GM19468 (cell line): ENCODE measurements around the gene NFKBIB.
"Not testable (repeated sequence)": the region's sequence is repeated elsewhere in the genome, so short reads cannot be mapped to it uniquely, and the experiment has no call there.

ENCODE experiments used
- ATAC-seq: cut with Tn5 transposase; IDR thresholded peaks from one replicate; pipeline ENCODE4 v1.9.1; 2021; ENCODE audit warnings: mild to moderate bottlenecking, moderate library complexity, moderate number of reproducible peaks; ENCODE audit not compliant: unreplicated experiment; ENCODE audit errors: extremely low read depth

The NFKBIB gene

DNA sequence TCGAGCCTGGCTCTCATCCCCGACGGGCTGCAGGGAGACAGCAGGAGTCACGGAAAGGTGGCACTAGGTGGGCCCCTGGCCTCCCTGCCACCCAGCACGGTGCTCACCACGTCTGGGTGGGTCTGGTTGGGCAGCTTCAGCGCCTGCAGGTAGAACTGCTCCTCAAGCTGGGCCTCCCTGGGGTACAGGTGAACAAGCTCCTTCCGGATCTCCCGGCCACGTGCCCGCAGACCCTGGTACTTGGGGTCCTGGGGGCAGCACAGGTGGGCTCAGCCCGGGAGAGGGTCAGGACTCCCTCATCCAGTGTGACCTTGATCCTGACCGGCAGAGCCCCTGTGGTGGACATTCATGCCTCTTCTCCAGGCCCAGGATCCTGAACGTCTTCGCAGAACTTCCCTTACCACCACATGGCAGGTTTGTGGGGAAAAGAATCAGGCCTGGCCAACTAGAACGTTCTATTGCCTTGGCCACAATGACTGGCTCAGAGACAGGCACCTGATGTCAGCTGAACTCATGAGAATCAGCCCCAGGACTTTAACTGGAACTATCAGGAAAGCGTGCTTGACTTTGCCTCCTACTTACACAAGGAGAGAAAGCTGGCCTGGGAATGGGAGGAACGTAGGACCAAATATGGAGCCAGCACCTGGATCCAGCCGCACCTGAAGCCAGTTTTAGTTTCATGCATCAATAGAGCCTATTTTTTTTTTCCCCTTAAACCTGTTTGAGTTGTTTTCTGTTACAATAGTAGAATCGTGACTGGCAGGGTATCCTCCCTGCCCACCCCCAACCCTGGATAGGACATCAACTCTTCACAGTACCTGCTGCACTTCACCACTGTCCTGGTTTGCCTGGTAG, 21.9 kb downstream of the NFKBIB start:
- no peak for ATAC-seq

DNA sequence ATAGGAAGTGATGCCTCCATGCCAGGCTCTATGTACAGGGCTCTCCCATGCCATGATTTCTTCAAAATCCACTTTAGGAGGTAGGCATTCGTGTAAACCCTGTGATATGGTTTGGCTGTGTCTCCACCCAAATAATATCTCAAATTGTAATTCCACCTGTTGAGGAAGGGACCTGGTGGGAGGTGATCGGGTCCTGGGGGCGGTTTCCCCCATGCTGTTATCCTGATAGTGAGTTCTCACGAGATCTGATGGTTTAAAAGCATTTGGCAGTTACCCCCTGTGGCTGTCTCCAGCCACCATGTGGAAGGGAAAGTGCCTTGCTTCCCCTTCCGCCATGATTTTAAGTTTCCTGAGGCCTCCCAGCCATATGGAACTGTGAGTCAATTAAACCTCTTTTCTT, 22.7 kb downstream of the NFKBIB start:
- ATAC-seq: no peak

DNA sequence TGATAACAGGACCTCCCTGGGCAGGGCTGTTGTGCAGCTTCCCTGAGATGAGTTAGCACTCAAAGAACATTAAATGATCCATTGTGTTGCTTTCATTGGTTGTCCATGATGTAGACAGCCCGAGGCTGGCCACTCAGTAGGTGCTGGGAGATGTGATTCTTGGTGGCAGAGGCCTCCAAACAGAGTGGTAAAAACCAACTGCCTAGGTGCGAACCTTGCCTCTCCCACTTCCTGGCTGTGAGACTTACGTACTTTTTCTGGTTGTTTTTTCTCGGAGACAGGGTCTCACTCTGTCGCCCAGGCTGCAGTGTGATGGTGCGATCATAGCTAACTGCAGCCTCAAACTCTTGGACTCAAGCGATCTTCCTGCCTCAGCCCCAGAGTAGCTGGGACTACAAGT, 24.6 kb downstream of the NFKBIB start:
- no peak for ATAC-seq

DNA sequence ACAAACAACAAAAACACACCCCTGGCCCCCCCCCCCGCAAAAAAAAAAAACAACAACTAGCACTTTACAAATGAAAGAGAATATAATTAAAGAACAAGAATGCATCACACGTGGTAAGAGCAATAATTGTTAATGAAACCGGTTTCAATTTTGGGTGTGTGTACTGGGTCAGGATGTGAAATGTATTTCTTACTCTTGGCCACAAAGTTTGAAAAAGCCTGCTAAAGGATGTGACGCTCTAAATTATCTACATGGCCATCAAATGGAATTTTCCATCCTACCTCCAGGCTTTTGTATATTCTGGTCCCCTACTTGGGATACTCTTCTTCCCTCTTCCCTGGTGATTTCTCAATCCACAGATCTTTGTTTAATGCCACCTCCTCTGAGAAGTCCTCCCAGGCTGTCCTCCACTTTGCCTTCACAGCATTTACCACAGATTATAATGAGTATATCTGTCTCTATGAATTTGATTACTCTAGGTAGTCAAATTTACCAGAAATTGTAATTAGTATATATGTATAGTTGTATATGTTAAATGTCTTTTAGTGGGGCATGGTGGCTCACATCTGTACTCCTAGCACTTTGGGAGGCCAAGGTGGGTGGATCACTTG, 28.7 kb downstream of the NFKBIB start:
- ATAC-seq: no peak

DNA sequence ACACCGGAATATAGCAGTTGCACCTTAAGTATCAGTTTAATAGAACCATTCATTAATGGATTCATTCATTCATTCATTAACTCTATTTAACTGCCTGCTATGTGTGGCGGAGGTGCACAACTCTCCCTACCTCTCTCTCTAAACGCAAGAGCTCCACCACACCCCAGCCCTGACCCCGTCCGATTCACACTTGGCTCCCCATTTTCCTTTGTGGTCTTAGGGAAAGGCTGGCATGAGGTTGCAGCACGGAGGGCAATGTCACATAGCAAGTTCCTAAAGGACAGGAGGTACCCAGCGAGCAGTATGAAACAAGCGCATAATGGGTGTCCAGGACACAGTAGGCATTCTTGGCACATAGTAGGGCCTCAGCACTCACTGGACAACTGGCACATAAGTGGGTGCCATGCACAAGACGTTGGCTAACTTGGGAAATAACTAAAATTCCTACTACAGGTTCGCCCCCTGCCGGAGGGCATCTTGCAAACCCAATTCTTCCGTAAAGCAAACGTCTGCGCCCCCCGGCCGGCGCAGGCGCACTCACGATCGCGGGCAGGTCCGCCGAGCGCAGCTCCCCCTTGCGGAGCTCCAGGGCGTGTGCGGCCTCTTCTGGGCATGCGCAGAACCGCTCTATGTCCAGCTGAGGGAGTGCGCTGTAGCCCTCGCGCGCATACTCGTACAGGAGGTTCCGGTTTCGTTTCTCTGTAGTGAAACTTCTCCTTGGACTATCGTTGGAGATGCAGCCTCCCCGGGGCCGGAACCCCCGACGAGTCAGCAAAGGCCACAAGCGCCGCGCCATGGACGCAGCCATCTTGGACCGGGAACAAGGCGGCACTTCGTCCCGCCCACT, 30.4 kb downstream of the NFKBIB start, which contains the start of gene SARS2:
Gene SARS2, minus strand, starts transcription at position 835 of the 847 bp plus-strand sequence. Its CDS starts 27 bp downstream, at position 808.
- peak; percentile 55 for ATAC-seq

DNA sequence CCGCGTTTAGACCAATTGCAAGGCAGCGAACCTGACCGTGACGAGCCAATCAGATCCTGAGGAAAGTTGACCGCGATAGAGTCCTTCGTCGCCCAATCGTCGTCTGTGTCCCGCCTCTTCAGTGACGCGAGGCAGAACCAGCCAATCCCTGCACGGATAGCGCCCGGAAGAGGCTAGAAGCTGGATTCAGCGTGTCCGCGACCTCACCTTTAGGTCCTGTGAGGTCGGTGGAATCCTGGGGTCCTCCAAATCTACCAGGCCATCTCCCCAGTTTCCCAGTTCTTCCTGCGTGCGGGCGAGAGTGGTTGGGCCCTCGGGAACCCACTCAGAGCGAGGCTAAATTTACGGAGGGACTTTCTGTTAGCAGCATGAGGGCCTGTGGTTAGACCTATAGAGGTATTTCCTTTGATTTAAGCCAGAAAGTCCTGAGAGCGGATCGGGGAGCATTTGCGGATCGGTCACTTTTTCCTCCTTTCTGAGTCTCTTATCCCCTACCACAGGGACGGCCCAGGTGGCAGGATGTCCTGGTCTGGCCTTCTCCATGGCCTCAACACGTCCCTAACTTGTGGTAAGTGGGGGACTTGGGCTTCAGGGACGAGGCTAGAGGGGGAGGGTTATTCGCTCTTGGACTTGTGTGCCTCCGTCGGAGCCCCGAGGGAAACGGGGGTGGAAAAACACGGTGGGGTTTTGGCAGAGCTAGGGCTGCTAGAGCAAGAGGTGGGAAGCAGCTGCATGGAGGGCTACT, 31.2 kb downstream of the NFKBIB start, which contains the start of gene MRPS12:
Gene MRPS12, plus strand, starts transcription at position 169 of the 745 bp plus-strand sequence. Its CDS starts 351 bp downstream, at position 520.
- peak; percentile 84 for ATAC-seq

DNA sequence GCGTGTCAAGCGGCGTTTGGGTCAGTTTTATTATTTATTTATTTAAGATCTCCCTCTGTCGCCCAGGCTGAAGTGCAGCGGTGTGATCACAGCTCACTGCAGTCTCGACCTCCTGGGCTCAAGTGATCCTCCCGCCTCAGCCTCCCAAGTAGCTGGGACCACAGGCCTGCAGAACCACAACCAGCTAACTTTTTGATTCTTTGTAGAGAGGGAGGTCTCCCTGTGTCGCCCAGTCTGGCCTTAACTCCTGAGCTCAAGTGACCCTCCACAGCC, 31.7 kb downstream of the NFKBIB start:
- no peak for ATAC-seq

DNA sequence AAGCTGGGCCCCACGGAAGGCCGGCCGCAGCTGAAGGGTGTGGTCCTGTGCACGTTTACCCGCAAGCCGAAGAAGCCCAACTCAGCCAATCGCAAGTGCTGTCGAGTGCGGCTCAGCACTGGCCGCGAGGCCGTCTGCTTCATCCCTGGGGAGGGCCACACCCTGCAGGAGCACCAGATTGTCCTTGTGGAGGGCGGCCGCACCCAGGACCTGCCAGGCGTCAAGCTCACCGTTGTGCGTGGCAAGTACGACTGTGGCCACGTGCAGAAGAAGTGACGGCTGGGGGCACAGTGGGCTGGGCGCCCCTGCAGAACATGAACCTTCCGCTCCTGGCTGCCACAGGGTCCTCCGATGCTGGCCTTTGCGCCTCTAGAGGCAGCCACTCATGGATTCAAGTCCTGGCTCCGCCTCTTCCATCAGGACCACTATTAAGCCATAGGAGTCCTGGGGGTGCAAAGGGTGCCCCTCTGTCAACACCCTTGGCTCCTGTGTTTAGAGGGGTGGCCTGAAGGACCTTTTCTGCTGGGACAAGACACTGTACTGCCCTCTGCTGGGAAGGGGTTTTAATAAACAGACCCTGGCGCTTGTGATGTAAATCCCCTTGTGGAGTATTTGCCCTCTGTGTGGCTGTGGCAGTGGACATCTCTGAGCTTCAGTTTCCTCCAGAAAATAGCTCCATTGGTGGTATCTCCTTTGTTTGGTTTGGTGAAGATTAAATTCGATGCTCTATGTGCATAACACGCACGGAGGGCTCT, 32.8 kb downstream of the NFKBIB start:
- ATAC-seq: no peak

DNA sequence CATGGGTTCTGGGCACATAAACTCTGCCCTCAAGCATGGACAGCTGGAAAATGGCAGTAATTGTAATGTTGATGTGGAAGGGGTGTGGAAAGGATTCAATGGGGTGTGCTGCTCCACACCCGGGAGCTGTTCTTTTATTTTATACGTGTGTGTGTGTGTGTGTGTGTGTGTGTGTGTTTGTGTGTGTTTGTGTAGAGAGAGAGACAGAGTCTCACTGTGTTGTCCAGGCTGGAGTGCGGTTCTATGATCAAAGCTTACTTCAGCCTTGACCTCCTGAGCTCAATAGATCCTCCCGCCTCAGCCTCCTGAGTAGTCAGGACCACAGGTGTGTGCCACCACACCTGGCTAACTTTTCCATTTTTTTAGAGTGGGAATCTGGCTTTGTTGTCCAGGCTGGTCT, 33.8 kb downstream of the NFKBIB start:
- no peak for ATAC-seq

DNA sequence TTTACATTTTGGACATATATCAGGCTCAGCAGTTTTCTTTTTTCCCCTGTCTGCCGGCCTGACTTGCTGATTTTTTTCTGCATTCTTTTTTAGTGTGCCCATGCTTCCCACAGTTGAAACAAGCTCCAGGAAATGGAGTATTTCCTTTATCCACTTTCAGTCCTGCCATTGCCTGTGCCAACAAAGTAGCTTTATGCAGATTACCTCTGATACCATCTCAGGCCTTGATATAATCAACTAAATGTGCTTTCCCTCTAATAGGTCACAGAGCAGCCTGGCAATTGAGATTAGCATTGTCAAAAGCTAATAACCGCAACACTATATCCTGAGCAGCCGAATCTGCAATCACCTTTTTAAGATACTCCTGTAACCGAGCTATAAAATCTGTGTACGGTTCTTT, 40.2 kb downstream of the NFKBIB start:
- ATAC-seq: no peak

DNA sequence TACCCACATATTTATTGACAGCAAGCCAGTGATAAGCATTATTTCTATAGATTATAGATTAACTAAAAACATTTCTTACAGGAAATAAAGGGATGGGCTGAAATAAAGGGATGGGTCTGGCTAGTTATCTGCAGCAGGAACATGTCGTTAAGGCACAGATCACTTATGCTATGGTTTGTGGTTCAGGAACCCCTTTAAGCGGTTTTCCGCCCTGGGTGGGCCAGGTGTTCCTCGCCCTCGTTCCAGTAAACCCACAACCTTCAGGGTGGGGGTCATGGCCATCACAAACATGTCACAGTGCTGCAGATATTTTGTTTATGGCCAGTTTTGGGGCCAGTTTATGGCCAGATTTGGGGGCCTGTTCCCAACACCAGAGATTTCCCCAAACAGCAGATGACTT, 41.7 kb downstream of the NFKBIB start:
- not testable (repeated sequence) for ATAC-seq

DNA sequence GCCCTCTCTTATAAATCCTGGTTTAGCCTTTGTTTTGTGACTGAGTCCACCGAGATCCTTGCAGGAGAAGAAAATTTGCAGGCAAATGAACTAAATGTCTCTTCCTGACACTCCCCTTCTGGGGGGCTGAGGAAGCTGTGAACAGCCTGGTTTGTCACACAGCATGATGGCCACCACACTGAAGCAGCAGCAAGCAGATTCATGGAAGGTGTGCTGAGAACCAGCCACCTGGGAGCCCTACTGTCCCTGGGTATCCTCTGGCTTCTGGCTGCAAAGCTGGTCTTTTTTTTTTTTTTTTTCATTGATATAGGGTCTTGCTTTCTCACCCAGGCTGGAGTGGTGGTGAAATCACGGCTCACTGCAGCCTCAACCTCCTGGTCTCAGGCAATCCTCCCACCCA, 42.2 kb downstream of the NFKBIB start:
- ATAC-seq: no peak

DNA sequence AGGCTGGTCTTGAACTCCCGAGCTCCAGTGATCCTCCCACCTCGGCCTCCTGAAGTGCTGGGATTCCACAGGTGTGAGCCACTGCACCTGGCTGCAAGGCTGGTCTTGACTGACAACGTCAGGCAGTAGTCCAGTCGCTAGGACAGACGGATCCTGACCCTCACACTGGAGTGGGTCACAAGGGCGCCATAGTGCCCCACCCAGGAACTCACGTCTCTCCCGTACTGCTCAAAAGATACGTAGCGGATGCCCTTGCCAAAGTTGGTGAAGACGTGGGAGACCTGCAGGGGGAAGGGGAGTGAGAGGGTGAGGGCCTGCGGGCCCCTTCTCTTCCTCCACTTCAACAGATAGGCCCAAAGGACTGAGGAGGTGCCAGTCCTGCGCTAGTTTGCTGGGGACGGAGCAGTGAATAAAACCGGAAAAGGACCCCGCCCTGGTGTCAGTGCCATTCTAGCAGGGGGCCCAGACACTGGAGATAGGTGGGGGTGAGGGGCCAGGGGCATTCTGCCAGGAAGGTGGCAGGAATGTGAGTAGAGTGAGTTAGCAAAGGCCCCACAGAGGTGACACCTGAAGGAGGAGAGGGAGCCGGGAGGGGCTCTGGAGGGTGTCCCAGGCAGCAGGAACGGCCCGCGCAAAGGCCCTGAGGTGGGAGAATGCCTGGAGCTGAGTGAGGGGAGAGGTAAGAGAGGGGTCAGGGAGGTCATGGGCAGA, 42.9 kb downstream of the NFKBIB start:
- ATAC-seq: no peak

DNA sequence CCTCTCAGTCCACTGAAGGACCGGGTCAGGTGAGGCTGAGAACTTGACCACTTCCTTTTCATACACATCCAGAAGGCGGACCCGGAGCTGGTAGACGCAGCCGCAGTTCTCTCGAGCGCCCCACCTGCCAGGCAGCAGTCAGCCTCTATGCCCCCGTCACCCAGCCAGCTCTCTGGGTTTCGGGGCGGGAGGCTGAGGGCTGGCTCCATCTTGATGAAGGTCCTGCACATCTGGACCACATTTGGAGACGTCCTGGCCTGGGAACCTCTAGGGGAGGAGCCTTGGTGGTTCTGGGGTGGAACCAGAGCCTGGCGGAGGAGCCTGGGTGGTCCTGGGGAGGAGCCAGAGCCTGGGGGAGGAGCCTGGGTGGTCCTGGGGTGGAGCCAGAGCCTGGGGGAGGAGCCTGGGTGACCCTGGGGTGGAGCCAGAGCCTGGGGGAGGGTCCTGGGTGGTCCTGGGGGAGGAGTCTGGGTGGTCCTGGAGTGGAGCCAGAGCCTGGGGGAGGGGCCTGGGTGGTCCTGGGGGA, 45.3 kb downstream of the NFKBIB start:
- ATAC-seq: no peak

DNA sequence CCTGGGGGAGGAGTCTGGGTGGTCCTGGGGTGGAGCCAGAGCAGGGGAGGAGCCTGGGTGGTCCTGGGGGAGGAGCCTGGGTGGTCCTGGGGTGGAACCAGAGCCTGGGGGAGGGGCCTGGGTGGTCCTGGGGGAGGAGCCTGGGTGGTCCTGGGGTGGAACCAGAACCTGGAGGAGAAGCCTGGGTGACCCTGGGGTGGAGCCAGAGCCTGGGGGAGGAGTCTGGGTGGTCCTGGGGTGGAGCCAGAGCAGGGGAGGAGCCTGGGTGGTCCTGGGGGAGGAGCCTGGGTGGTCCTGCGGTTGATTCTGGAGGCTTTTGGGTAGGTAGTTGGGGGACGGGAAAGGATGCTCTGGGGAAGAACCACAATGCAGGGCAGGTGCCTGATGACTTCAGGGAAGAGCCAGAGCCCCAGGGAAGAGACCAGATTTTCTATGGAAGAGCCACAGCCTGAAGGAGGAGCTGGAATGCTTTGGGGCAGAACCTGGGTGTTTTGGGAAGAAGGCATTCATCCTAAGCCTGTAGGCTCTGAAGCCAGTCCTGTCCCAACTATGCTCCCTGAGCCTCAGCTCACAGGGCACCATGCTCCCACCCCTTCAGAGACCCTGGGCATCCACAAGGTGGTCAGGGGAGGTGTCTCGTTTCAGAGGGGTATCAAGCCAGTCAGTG, 45.9 kb downstream of the NFKBIB start:
- ATAC-seq: no peak

DNA sequence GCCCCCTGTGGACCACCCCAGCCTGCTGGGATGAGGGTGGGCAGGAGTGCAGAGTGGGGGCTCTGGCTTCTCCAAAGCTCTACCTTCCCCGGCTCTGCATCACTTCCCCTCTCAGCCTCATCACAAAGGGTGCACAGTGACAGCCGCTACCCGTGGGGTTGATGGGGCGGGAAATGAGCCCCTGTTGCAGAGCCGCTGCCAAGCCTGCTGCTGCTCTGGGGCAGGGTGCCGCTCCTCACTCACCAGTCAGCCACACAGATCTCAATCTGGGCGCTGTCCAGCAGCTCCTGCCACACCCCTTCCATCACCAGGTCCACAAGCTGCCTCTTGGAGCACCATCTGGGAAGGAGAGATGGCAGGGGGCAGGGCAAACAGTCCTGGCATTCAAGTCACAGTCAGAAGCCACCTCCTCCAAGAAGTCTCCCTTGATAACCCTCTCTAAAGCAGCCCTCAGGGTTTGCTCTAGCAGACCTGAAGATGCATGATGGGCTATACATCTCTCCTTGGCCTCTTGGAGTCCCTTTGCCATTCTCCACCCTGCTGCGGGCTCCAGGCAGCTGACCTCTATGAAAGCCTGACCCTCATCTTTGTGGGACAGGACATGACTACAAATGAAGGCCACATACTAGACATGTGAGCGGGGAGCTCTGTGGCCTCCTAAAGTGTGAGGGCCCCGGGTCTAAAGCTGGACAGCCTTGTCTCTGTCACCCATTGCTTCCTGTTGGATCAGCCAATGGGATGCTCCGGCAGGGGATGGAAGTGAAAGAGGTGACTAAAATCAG, 46.7 kb downstream of the NFKBIB start:
- ATAC-seq: no peak

DNA sequence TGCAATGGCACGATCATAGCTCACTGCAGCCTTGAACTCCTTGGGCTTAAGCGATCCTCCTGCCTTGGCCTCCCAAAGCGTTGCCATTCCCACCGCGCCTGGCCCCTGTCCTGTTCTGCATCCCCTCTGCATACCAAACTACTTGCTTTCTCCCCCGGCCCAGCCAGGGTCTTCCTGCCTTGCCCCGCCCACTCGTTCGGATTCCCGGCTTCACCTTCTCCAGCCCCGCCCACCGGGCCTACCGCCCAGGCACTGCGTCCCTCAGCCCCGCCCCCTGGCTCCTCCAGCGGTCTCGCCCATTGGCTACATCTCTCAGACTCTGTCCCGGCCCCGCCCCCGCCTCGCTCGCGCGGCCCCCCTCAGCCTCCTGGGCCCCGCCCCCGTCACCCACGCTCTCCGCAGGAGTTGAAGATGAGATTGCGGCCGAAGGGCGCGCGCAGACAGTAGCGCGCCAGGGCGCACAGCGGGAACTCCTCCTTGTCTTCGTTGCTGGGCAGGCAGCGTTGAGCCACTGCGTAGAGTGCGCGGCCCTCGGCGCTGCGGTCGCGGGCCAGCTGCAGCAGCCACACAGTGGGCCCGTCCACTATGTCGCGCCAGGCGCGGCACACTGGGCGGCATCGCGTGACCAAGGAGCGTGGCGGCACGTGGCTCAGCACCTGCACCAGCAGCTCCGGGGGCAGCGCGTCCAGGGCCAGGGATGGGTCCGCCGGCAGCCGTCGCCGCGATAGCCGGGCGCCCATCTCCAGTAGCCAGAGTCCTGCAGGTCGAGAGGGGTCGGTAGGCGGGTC, 50.0 kb downstream of the NFKBIB start:
- ATAC-seq: no peak
